HG03064 (cell line): ENCODE results near the gene HOXA9.

Source experiments
- ATAC-seq: cut with Tn5 transposase; IDR thresholded peaks from one replicate; pipeline ENCODE4 v1.9.1; 2021; ENCODE audit warnings: low read depth; ENCODE audit not compliant: unreplicated experiment

Gene HOXA9

GRCh38 chr7:27188386-27189294 lies 23.3 kb upstream of the HOXA9 start:
- ATAC-seq = no peak

GRCh38 chr7:27187475-27188385 lies 22.4 kb upstream of the HOXA9 start:
- no peak for ATAC-seq

GRCh38 chr7:27186668-27187474 lies 21.5 kb upstream of the HOXA9 start:
- no peak for ATAC-seq

GRCh38 chr7:27185854-27186667 lies 20.7 kb upstream of the HOXA9 start:
- ATAC-seq = no peak

GRCh38 chr7:27185013-27185853 lies 19.9 kb upstream of the HOXA9 start, which contains the start of gene HOXA11:
Gene HOXA11, minus strand, starts transcription at chr7:27185232. Its CDS starts 88 bp downstream, at chr7:27185144.
- no peak for ATAC-seq

- no peak for ATAC-seq
Observed at GRCh38 chr7:27184337-27185012, 19.1 kb upstream of the HOXA9 start.

GRCh38 chr7:27183682-27184336 lies 18.5 kb upstream of the HOXA9 start:
- ATAC-seq = no peak

GRCh38 chr7:27182861-27183681 lies 17.7 kb upstream of the HOXA9 start:
- ATAC-seq = no peak

GRCh38 chr7:27182285-27182841 lies 17.0 kb upstream of the HOXA9 start:
- ATAC-seq = no peak

- no peak for ATAC-seq
Observed at GRCh38 chr7:27181795-27182275, 16.5 kb upstream of the HOXA9 start.

- ATAC-seq = no peak
Observed at GRCh38 chr7:27180431-27181420, 15.4 kb upstream of the HOXA9 start.

GRCh38 chr7:27179503-27180430 lies 14.4 kb upstream of the HOXA9 start:
- ATAC-seq = no peak

GRCh38 chr7:27179030-27179429 lies 13.7 kb upstream of the HOXA9 start:
- ATAC-seq = no peak

- no peak for ATAC-seq
Observed at GRCh38 chr7:27178366-27178765, 13.0 kb upstream of the HOXA9 start.
